Measurements from ENCODE around the gene MC1R. TPM values are rescaled to one million over a fixed set of nuclear protein-coding genes. Genes with fewer than 3 reads are reported as not detected.

MC1R gene
- total and polyA plus RNA-seq, 2 of the 4 experiments (the other 2 are of a cell fraction), result 3.8 to 9.5 TPM

GRCh38 chr16:89923640-89924296 lies 5.1 kb downstream of the MC1R start:
- intact Hi-C loops (cut with micrococcal nuclease) (loop anchor here (10.0 kb wide), 1 partner anchor 101 kb away; no protein-coding TSS in a partner anchor), in situ Hi-C loops (cut with MboI; ENCODE audit: low sequenced_read_pairs) (no loop called here), dilution Hi-C loops (cut with HindIII; ENCODE audit: low sequenced_read_pairs, unreplicated experiment) (no loop called here)
- ChIA-PET POLR2A (ENCODE audit: unreplicated experiment) (interaction anchor here (1.1 kb wide), 1 partner anchor 49 kb away, joined by 12 read pairs; no protein-coding TSS in a partner anchor), CTCF (no interaction called here)
- Histone ChIP-seq H2BK15ac (ENCODE audit: low read depth, low read length) (no peak overlapping the region), H3K4me2 (ENCODE audit: low read depth, low read length) (peak overlapping the region; percentile 85), H3K56ac (ENCODE audit: extremely low read depth, insufficient read depth, low read length) (peak overlapping the region; percentile 49), H3K9me3 (ENCODE audit: control insufficient read depth, insufficient read depth, low read length) (no peaks in the 10 kb centered on the region), H2AK9ac (replicated peaks; ENCODE audit: low read depth, low read length, poor library complexity) (peak overlapping the region; percentile 96), H3K36me3 (ENCODE audit: control insufficient read depth, insufficient read depth, low read length) (peaks cover 3% of the 10 kb centered on the region; the same call in 1 of the 2 replicates), H3K9me1 (ENCODE audit: insufficient read depth, low read length) (peaks cover 21% of the 10 kb centered on the region), H3K4ac (ENCODE audit: low read depth, low read length) (no peak overlapping the region; the same call in 1 of the 2 replicates), H3K9ac (ENCODE audit: low read depth, low read length) (peak overlapping the region; percentile 55), H2AFZ (replicated peaks; ENCODE audit: low read length, poor library complexity) (peak overlapping the region; percentile 93), H4K20me1 (ENCODE audit: insufficient read depth, low read length) (peaks cover 46% of the 10 kb centered on the region), H3K14ac (replicated peaks; ENCODE audit: low read depth, low read length) (no peak overlapping the region), H3K79me1 (ENCODE audit: low read depth in 1 of 2, low read length in 2 of 2) (peaks cover 8 to 75% of the 10 kb centered on the region in 2 experiments; a peak in 3 of 4 replicates), H4K8ac (ENCODE audit: low read depth in 2 of 2, low read length in 2 of 2) (no peak overlapping the region), H2BK20ac (ENCODE audit: low read depth, low read length) (no peak overlapping the region), H4K91ac (ENCODE audit: insufficient read depth, low read depth, low read length) (no peak overlapping the region), H4K5ac (ENCODE audit: low read depth, low read length) (no peak overlapping the region), H2AK5ac (ENCODE audit: low read depth, low read length) (peak overlapping the region; percentile 24; the same call in 1 of the 2 replicates), H3K4me3 (ENCODE audit: insufficient read depth, low read depth, low read length) (peak overlapping the region; percentile 83), H2BK120ac (ENCODE audit: low read depth, low read length) (no peak overlapping the region), H3K18ac (ENCODE audit: low read depth, low read length) (no peak overlapping the region), H3K27ac (ENCODE audit: insufficient read depth, low read length) (peak overlapping the region; percentile 43), H3K23ac (ENCODE audit: low read depth, low read length) (no peak overlapping the region), H3K4me1 (ENCODE audit: control insufficient read depth, insufficient read depth, low read length) (peaks cover 16% of the 10 kb centered on the region), H3K27me3 (ENCODE audit: control insufficient read depth, insufficient read depth, low read length) (no peaks in the 10 kb centered on the region), H2BK5ac (ENCODE audit: low read depth, low read length, poor library complexity, severe bottlenecking) (no peak overlapping the region)
- no peak for ATAC-seq (ENCODE audit: low read depth)
- no TSS peak for BruUV-seq (replicated peaks)
- WGBS, 2 experiments (ENCODE audit: extremely low coverage in 2 of 2, insufficient read length in 1 of 2), result 0% methylated on average over 10 of the region's 41 CpGs; no CpG with 5 or more reads in 1 of the 2 experiments
- no peak for DNase-seq
- TF ChIP-seq RFX5 (IDR thresholded peaks at IDR 0.05; ENCODE audit: low read depth, low read length), result no peak
- TF ChIP-seq BHLHE40 (IDR thresholded peaks at IDR 0.05; ENCODE audit: low read depth, low read length), result no peak
- no peak for TF ChIP-seq CEBPB (IDR thresholded peaks at IDR 0.05; ENCODE audit: low read depth, low read length)
- TF ChIP-seq NFE2L2 (IDR thresholded peaks at IDR 0.05; ENCODE audit: low read depth, low read length), result no peak
- no peak for TF ChIP-seq MAFK (IDR thresholded peaks at IDR 0.05; ENCODE audit: low read depth, low read length)
- no peak for TF ChIP-seq CHD1 (IDR thresholded peaks at IDR 0.05; ENCODE audit: low read depth, low read length)
- TF ChIP-seq FOS (IDR thresholded peaks at IDR 0.05; ENCODE audit: low read depth, low read length), result no peak
- no peak for TF ChIP-seq POLR2A (IDR thresholded peaks at IDR 0.05; ENCODE audit: low read depth, low read length)
- no peak for TF ChIP-seq SMC3 (IDR thresholded peaks at IDR 0.05; ENCODE audit: low read depth, low read length)
- no peak for TF ChIP-seq MXI1 (IDR thresholded peaks at IDR 0.05; ENCODE audit: borderline replicate concordance, low read depth, low read length)
- no peak for TF ChIP-seq RAD21 (IDR thresholded peaks at IDR 0.05; ENCODE audit: low read length)
- TF ChIP-seq, protein P1, sequence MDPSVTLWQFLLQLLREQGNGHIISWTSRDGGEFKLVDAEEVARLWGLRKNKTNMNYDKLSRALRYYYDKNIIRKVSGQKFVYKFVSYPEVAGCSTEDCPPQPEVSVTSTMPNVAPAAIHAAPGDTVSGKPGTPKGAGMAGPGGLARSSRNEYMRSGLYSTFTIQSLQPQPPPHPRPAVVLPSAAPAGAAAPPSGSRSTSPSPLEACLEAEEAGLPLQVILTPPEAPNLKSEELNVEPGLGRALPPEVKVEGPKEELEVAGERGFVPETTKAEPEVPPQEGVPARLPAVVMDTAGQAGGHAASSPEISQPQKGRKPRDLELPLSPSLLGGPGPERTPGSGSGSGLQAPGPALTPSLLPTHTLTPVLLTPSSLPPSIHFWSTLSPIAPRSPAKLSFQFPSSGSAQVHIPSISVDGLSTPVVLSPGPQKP (IDR thresholded peaks at IDR 0.05; ENCODE audit: borderline replicate concordance, low read depth, low read length), result no peak
- TF ChIP-seq, protein P2, sequence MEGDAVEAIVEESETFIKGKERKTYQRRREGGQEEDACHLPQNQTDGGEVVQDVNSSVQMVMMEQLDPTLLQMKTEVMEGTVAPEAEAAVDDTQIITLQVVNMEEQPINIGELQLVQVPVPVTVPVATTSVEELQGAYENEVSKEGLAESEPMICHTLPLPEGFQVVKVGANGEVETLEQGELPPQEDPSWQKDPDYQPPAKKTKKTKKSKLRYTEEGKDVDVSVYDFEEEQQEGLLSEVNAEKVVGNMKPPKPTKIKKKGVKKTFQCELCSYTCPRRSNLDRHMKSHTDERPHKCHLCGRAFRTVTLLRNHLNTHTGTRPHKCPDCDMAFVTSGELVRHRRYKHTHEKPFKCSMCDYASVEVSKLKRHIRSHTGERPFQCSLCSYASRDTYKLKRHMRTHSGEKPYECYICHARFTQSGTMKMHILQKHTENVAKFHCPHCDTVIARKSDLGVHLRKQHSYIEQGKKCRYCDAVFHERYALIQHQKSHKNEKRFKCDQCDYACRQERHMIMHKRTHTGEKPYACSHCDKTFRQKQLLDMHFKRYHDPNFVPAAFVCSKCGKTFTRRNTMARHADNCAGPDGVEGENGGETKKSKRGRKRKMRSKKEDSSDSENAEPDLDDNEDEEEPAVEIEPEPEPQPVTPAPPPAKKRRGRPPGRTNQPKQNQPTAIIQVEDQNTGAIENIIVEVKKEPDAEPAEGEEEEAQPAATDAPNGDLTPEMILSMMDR (conservative IDR thresholded peaks at IDR 0.05; ENCODE audit: low read depth, low read length), result no peak
- no peak for TF ChIP-seq RCOR1 (IDR thresholded peaks at IDR 0.05; ENCODE audit: insufficient replicate concordance, low read length)

Measured in IMR-90 (cell line).